Mucosa of descending colon (tissue), 3 donors: ENCODE data around the gene TAAR8. TPM values are rescaled to one million over a fixed set of nuclear protein-coding genes. Genes with fewer than 3 reads are reported as not detected.
"Not testable (repeated sequence)": the region's sequence is repeated elsewhere in the genome, so short reads cannot be mapped to it uniquely, and the experiment has no call there.

Experiments used
- ATAC-seq: fragments of 200-7000 bp; cut with Tn5 transposase; one replicate; pipeline ENCODE4 v1.9.1; 2020; ENCODE audit warnings: mild to moderate bottlenecking, moderate library complexity
- DNase-seq, 3 donors: peaks; one replicate each; pipeline ENCODE4 v3.0.0-alpha.2; 2020
- H3K36me3 ChIP-seq: fragments of 200-600 bp; one replicate; pipeline ENCODE4 v1.8.0; 2021; ENCODE audit warnings: low read depth, mild to moderate bottlenecking
- H3K4me1 ChIP-seq: fragments of 200-600 bp; one replicate; pipeline ENCODE4 v1.8.0; 2021; ENCODE audit warnings: low read depth, mild to moderate bottlenecking
- H3K4me3 ChIP-seq: fragments of 200-600 bp; one replicate; pipeline ENCODE4 v1.8.0; 2021; ENCODE audit warnings: mild to moderate bottlenecking
- H3K9me3 ChIP-seq: fragments of 200-600 bp; one replicate; pipeline ENCODE4 v1.8.0; 2021; ENCODE audit warnings: mild to moderate bottlenecking
- intact Hi-C, 2 donors: fragments of 100-400 bp; cut with DNase I in 1 of 2; cut with micrococcal nuclease in 1 of 2; formaldehyde crosslinking; loops; one replicate each; pipeline versions ENCODE4 v1.11.0 to v1.11.1; 2022; cut with DNase I, micrococcal nuclease
- total RNA-seq, 3 donors: library from RNA; stranded (reverse); fragmentation: NEBNext Ultra II Directional in 2 of 3; extraction: Animal tissue kit (Norgen Biotek cat#: 25700) in 2 of 3; gene quantifications; one replicate each; pipeline versions ENCODE4 v1.2.1 to v1.2.4, GENCODE V29; 2021 to 2023
- TF ChIP-seq, protein P1 (sequence below): fragments of 200-600 bp; IDR thresholded peaks from one replicate; pipeline ENCODE4 v1.8.0; 2022; ENCODE audit warnings: antibody characterized with exemption, mild to moderate bottlenecking
- donor health status: DM: no; HTN: no; CAD: no; lungs with moderate emphysema.
- donor health status: DM: no; HTN: no; CAD: no.
- donor health status: DM: no; HTN: yes; CAD: no.

The TAAR8 gene
- total RNA-seq, 3 donors from 2014 or later, result not detected

DNA sequence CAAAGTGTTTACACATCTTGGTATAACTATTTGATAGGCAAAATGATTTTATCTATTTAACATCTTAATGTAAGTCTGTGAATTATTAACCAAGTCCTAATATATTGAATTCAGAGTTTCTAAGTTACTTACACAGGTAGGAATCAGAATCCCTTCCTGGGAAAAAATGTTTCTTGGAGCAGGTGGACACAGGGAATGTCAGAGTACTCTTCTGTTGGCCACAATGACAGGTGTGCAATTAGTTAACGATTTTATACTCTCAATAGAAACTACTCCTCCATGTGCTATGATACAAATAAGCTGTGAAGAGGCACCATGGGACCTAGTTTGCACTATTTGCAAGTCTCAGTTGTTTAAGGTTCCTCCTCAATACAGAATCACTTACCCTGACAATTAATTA lies 37.9 kb downstream of the TAAR8 start:
- intact Hi-C loops, result no loop called here
- TF ChIP-seq, protein P1, sequence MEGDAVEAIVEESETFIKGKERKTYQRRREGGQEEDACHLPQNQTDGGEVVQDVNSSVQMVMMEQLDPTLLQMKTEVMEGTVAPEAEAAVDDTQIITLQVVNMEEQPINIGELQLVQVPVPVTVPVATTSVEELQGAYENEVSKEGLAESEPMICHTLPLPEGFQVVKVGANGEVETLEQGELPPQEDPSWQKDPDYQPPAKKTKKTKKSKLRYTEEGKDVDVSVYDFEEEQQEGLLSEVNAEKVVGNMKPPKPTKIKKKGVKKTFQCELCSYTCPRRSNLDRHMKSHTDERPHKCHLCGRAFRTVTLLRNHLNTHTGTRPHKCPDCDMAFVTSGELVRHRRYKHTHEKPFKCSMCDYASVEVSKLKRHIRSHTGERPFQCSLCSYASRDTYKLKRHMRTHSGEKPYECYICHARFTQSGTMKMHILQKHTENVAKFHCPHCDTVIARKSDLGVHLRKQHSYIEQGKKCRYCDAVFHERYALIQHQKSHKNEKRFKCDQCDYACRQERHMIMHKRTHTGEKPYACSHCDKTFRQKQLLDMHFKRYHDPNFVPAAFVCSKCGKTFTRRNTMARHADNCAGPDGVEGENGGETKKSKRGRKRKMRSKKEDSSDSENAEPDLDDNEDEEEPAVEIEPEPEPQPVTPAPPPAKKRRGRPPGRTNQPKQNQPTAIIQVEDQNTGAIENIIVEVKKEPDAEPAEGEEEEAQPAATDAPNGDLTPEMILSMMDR, result no peak
- no peak for DNase-seq

DNA sequence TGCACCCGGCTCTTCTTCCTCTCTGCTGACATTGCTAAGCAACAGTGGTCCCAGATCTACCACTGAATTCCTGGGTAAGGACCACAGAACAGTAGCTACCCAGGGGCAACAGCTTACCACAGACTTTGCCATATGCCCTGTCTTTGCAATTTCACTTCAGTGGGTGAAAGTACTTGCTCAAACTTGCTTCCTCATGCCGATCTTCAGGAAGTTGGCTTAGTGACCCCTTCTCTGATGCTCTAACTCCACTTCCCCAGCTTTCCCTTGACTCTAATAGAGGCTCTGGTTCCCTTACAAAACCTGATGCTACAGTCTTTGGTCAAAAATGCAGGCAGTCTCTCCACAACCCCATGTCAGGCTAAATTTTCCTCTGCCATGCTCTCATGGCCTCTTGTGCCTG lies 40.4 kb downstream of the TAAR8 start:
- TF ChIP-seq, protein P1, result no peak
- ATAC-seq, result no peak
- intact Hi-C loops, result no loop called here
- DNase-seq, result no peak
- Histone ChIP-seq H3K9me3 (no peaks in the 10 kb centered on the region), H3K4me3 (no peak overlapping the region), H3K36me3 (no peaks in the 10 kb centered on the region), H3K4me1 (no peaks in the 10 kb centered on the region)

More for the DNA sequence above, 37.9 kb downstream of the TAAR8 start:
- Histone ChIP-seq H3K4me1 (no peaks in the 10 kb centered on the region), H3K36me3 (no peaks in the 10 kb centered on the region), H3K4me3 (no peak overlapping the region), H3K9me3 (no peaks in the 10 kb centered on the region)
- no peak for ATAC-seq

DNA sequence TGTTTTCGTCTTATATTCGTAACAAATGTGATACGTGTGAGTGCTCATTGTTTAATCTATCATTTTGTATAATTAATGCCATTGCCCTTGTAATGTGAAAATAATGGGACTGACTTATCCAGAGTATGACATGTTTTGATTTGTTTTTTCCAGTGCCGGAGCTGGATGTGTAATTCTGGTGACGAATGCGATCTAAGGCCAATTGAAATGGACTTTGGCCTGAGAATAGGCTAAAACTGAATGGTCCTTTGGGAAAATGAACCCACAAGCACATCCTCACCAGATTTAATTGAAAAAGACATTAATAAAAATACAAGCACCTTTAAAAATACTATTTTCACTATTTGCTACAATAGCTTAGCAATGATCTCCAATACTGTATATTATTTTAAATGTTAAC lies 43.7 kb downstream of the TAAR8 start:
- no peak for ATAC-seq
- no peaks in the 10 kb centered on the region for H3K4me1 ChIP-seq

DNA sequence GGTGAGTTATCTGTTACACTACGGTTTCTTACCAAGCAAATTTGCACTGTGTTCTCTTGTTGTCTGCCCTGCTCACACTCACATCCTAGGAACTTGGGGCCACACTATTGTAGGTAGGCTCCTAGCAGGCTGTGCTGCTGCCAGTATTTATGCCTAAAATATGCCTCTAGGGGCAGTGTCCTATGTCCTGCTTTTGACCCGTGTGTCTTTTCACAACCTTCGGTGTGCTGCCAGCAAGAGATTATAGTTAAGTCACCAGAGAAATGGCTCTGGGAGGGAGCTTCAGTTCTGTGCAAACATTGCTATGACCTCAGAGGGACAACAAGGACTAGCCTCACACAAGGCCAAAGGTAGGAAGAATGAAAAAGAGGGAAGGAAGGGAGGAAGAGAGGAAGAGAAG lies 46.0 kb downstream of the TAAR8 start:
- no peak for DNase-seq
- Histone ChIP-seq H3K36me3 (no peaks in the 10 kb centered on the region), H3K4me1 (no peaks in the 10 kb centered on the region), H3K9me3 (no peaks in the 10 kb centered on the region), H3K4me3 (no peak overlapping the region)
- ATAC-seq, result peak; percentile 53
- intact Hi-C loops, result no loop called here
- TF ChIP-seq, protein P1, result no peak

More for the DNA sequence above, 43.7 kb downstream of the TAAR8 start:
- Histone ChIP-seq H3K4me3 (no peak overlapping the region), H3K9me3 (no peaks in the 10 kb centered on the region), H3K36me3 (no peaks in the 10 kb centered on the region)
- TF ChIP-seq, protein P1, result no peak
- intact Hi-C loops, result no loop called here
- no peak for DNase-seq

DNA sequence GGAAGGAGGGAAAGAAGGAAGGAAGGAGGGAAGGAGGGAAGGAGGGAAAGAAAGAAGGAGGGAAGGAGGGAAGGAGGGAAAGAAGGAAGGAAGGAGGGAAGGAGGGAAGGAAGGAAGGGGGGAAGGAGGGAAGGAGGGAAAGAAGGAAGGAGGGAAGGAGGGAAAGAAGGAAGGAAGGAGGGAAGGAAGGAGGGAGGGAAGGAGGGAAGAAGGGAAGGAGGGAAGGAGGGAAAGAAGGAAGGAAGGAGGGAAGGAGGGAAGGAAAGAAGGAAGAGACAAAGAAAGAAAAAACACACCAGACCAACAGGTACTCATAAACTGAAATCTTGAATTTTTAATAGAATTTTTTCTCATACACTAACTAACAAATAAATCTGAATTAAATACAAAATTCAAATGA lies 48.4 kb downstream of the TAAR8 start:
- H3K36me3 ChIP-seq, H3K9me3 ChIP-seq, H3K4me1 ChIP-seq, DNase-seq, intact Hi-C loops, ATAC-seq, H3K4me3 ChIP-seq: not testable (repeated sequence)

Other genes with a start within 250 kb of the TAAR8 start
- gene MOXD1, start 151.2 kb upstream of the TAAR8 start, total RNA-seq, result 10 to 100 TPM in 1 of 3 donors, 1 to 10 TPM in 2; 1.7 to 14.8 (median 2.4) TPM
- 10 to 100 TPM; 51.9 to 66.9 (median 63.2) TPM for gene STX7, start 39.6 kb upstream of the TAAR8 start, total RNA-seq
- not detected for gene TAAR9, start 14.4 kb upstream of the TAAR8 start, total RNA-seq
- gene TAAR6, start 17.6 kb downstream of the TAAR8 start, total RNA-seq, result not detected
- gene TAAR5, start 37.1 kb downstream of the TAAR8 start, total RNA-seq, result not detected
- gene TAAR2, start 71.6 kb downstream of the TAAR8 start, total RNA-seq, result not detected
- not detected for gene TAAR1, start 106.5 kb downstream of the TAAR8 start, total RNA-seq
- gene VNN1, start 161.4 kb downstream of the TAAR8 start, total RNA-seq, result 1 to 10 TPM in 1 of 3 donors, under 1 TPM in 2; 0.55 to 2.3 (median 0.82) TPM
- gene VNN2, start 205.2 kb downstream of the TAAR8 start, total RNA-seq, result 1 to 10 TPM in 2 of 3 donors, under 1 TPM in 1; 0.20 to 2.3 (median 1.6) TPM
- gene SLC18B1, start 246.0 kb downstream of the TAAR8 start, total RNA-seq, result 10 to 100 TPM; 11.0 to 15.4 (median 11.9) TPM